ENCODE measurements around the gene SBF2. TPM values are rescaled to one million over a fixed set of nuclear protein-coding genes. Genes with fewer than 3 reads are reported as not detected.
"Not testable (repeated sequence)": the region's sequence is repeated elsewhere in the genome, so short reads cannot be mapped to it uniquely, and the experiment has no call there.

The SBF2 gene
- total RNA-seq, 1 experiment from 2014 or later = 30.2 TPM

DNA sequence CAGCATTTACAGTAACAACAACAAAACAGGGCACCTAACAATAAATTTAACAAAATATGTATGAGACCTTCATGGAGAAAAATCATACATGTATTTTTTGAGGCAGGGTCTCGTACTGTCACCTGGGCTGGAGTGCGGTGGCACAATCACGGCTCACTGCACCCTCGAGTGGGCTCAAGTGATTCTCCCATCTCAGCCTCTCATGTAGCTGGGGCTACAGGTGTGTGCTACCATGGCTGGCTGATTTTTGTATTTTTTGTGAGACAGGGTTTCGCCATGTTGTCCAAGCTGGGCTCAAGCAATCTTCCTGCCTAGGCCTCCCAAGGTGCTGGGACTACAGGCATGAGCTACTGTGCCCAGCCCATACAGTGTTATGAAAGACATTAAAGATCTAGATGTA is 352.0 kb downstream of the SBF2 start:
- Histone ChIP-seq H2BK20ac (ENCODE audit: low read depth, low read length, poor library complexity, severe bottlenecking) (no peak overlapping the region), H3K14ac (ENCODE audit: insufficient read depth, low read length) (no peak overlapping the region), H2BK120ac (ENCODE audit: low read depth, low read length, poor library complexity, severe bottlenecking) (no peak overlapping the region), H4K5ac (ENCODE audit: insufficient read length, low read depth, low read length) (no peak overlapping the region), H4K8ac (replicated peaks; ENCODE audit: insufficient read length, low read depth, low read length) (no peak overlapping the region), H4K20me1 (ENCODE audit: control insufficient read depth, insufficient read depth, insufficient read length) (no peaks in the 10 kb centered on the region), H3K27me3 (ENCODE audit: insufficient read depth, low read length) (no peaks in the 10 kb centered on the region), H2AK5ac (ENCODE audit: insufficient read length, low read length) (no peak overlapping the region), H2BK12ac (ENCODE audit: insufficient read length, low read depth, low read length) (no peak overlapping the region), H3K4ac (ENCODE audit: low read depth, low read length) (no peak overlapping the region), H4K91ac (ENCODE audit: insufficient read length, low read depth, low read length) (no peak overlapping the region), H3T11ph (ENCODE audit: low read length) (no peak overlapping the region), H3K56ac (ENCODE audit: insufficient read length, low read depth, low read length) (no peak overlapping the region), H3K9ac (ENCODE audit: extremely low read depth, insufficient read length, low read length) (no peak overlapping the region), H2AFZ (ENCODE audit: low read length) (no peak overlapping the region), H3K4me1 (ENCODE audit: insufficient read depth, low read length) (no peaks in the 10 kb centered on the region), H2BK15ac (ENCODE audit: low read depth, low read length) (no peak overlapping the region), H3K23ac (ENCODE audit: insufficient read length, low read depth, low read length) (no peak overlapping the region), H3K79me1 (ENCODE audit: insufficient read depth, low read depth, low read length, poor library complexity, severe bottlenecking) (no peaks in the 10 kb centered on the region), H3K23me2 (ENCODE audit: insufficient read length, low read depth, low read length, poor library complexity, severe bottlenecking) (no peaks in the 10 kb centered on the region), H3K4me2 (ENCODE audit: insufficient read depth, insufficient read length, low read length) (no peak overlapping the region), H3K79me2 (ENCODE audit: insufficient read depth, low read length) (no peaks in the 10 kb centered on the region), H3K27ac (ENCODE audit: insufficient read length, low read depth, low read length) (no peak overlapping the region), H3K18ac (ENCODE audit: insufficient read length, low read depth, low read length) (no peak overlapping the region), H3K9me3 (ENCODE audit: control insufficient read depth, low read depth, low read length) (no peaks in the 10 kb centered on the region), H2BK5ac (ENCODE audit: insufficient read length, low read length) (no peak overlapping the region)
- H3K4me3 Mint-ChIP-seq = no peak overlapping the region
- peaks cover 10 to 12% of the 10 kb centered on the region in 2 experiments; a peak in 3 of 5 replicates for H3K9me3 Mint-ChIP-seq
- H3K36me3 Mint-ChIP-seq (ENCODE audit: insufficient read depth in 1 of 3, low read depth in 3 of 3) = peaks cover 12 to 17% (median 17%) of the 10 kb centered on the region in 3 experiments
- WGBS (ENCODE audit: extremely low coverage, insufficient read length, low lambda C conversion rate) = no CpG with 5 or more reads among the region's 5 CpGs
- H3K27me3 Mint-ChIP-seq (ENCODE audit: low read depth) = no peaks in the 10 kb centered on the region; the same call in 1 of the 2 replicates
- no peak for DNase-seq
- peak overlapping the region in 1 of 3 experiments; percentile 3; a peak in 1 of 7 replicates for H3K27ac Mint-ChIP-seq
- no peaks in the 10 kb centered on the region for H3K4me1 Mint-ChIP-seq
- TF ChIP-seq, protein P1, sequence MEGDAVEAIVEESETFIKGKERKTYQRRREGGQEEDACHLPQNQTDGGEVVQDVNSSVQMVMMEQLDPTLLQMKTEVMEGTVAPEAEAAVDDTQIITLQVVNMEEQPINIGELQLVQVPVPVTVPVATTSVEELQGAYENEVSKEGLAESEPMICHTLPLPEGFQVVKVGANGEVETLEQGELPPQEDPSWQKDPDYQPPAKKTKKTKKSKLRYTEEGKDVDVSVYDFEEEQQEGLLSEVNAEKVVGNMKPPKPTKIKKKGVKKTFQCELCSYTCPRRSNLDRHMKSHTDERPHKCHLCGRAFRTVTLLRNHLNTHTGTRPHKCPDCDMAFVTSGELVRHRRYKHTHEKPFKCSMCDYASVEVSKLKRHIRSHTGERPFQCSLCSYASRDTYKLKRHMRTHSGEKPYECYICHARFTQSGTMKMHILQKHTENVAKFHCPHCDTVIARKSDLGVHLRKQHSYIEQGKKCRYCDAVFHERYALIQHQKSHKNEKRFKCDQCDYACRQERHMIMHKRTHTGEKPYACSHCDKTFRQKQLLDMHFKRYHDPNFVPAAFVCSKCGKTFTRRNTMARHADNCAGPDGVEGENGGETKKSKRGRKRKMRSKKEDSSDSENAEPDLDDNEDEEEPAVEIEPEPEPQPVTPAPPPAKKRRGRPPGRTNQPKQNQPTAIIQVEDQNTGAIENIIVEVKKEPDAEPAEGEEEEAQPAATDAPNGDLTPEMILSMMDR (conservative IDR thresholded peaks at IDR 0.05) = no peak

DNA sequence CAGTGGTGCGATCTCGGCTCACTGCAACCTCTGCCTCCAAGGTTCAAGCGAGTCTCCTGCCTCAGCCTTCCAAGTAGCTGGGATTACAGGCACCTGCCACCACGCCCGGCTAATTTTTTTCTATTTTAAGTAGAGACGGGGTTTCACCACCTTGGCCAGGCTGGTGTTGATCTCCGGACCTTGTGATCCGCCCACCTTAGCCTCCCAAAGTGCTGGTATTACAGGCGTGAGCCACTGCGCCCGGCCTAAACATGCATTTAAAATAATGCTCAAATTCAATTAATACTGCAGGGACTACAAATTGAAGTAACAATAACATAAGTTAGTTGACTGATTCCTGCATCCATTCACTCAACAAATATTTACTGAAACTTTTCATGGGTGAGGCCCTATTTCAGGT is 354.9 kb downstream of the SBF2 start:
- H3K4me2 ChIP-seq (ENCODE audit: insufficient read depth, insufficient read length, low read length); H4K8ac ChIP-seq (replicated peaks; ENCODE audit: insufficient read length, low read depth, low read length); H3K4me1 Mint-ChIP-seq; H3K79me1 ChIP-seq (ENCODE audit: insufficient read depth, low read depth, low read length, poor library complexity, severe bottlenecking); H4K20me1 ChIP-seq (ENCODE audit: control insufficient read depth, insufficient read depth, insufficient read length); H3K18ac ChIP-seq (ENCODE audit: insufficient read length, low read depth, low read length); H3K27ac Mint-ChIP-seq; H3K14ac ChIP-seq (ENCODE audit: insufficient read depth, low read length); H3K27me3 Mint-ChIP-seq (ENCODE audit: low read depth); H3K9me3 ChIP-seq (ENCODE audit: control insufficient read depth, low read depth, low read length); H3K4me1 ChIP-seq (ENCODE audit: insufficient read depth, low read length); H3K4me3 Mint-ChIP-seq; H4K5ac ChIP-seq (ENCODE audit: insufficient read length, low read depth, low read length); H2BK20ac ChIP-seq (ENCODE audit: low read depth, low read length, poor library complexity, severe bottlenecking); H3K23me2 ChIP-seq (ENCODE audit: insufficient read length, low read depth, low read length, poor library complexity, severe bottlenecking); H4K91ac ChIP-seq (ENCODE audit: insufficient read length, low read depth, low read length); H2AK5ac ChIP-seq (ENCODE audit: insufficient read length, low read length); H3K79me2 ChIP-seq (ENCODE audit: insufficient read depth, low read length); H2AFZ ChIP-seq (ENCODE audit: low read length); H3K23ac ChIP-seq (ENCODE audit: insufficient read length, low read depth, low read length); H3K9ac ChIP-seq (ENCODE audit: extremely low read depth, insufficient read length, low read length); H2BK120ac ChIP-seq (ENCODE audit: low read depth, low read length, poor library complexity, severe bottlenecking); H2BK15ac ChIP-seq (ENCODE audit: low read depth, low read length); H3K56ac ChIP-seq (ENCODE audit: insufficient read length, low read depth, low read length); H3K4ac ChIP-seq (ENCODE audit: low read depth, low read length); H3K27me3 ChIP-seq (ENCODE audit: insufficient read depth, low read length); H2BK12ac ChIP-seq (ENCODE audit: insufficient read length, low read depth, low read length); H3K27ac ChIP-seq (ENCODE audit: insufficient read length, low read depth, low read length); DNase-seq; H3T11ph ChIP-seq (ENCODE audit: low read length); H2BK5ac ChIP-seq (ENCODE audit: insufficient read length, low read length): not testable (repeated sequence)
- Mint-ChIP-seq H3K9me3 (peaks cover 13 to 17% of the 10 kb centered on the region in 2 experiments; a peak in 4 of 5 replicates), H3K36me3 (ENCODE audit: insufficient read depth in 1 of 3, low read depth in 3 of 3) (peaks cover 12 to 14% (median 12%) of the 10 kb centered on the region in 3 experiments; a peak in 6 of 7 replicates)
- WGBS (ENCODE audit: extremely low coverage, insufficient read length, low lambda C conversion rate) = no CpG with 5 or more reads among the region's 11 CpGs

All from H9 (cell line).